Keratinocyte (primary cell): ENCODE results near the gene FGGY. TPM values are rescaled to one million over a fixed set of nuclear protein-coding genes. Genes with fewer than 3 reads are reported as not detected.

ENCODE experiments used
- DNase-seq: peaks from one replicate; pipeline ENCODE4 v3.0.0-alpha.2; 2011; ENCODE audit warnings: low read depth, missing footprints, low spot score
- FAIRE-seq: peaks from 2 replicates; lab custom pipeline; 2011; peaks lifted over from hg19 to GRCh38; lab: Jason Lieb, UNC
- H2AFZ ChIP-seq: 2 replicates; pipeline ENCODE4 v1.6.0; 2012; ENCODE audit warnings: low read length, control low read depth, inconsistent platforms; ENCODE audit not compliant: control insufficient read depth
- H3K27ac ChIP-seq: 2 replicates; pipeline ENCODE4 v1.5.1; 2011; ENCODE audit warnings: low read length; ENCODE audit not compliant: control insufficient read depth, insufficient read depth
- H3K27me3 ChIP-seq: 3 replicates; pipeline ENCODE4 v1.6.0; 2011; ENCODE audit warnings: low read length; ENCODE audit not compliant: control insufficient read depth, insufficient read depth; ENCODE audit errors: extremely low read depth
- H3K36me3 ChIP-seq, 2 experiments: 2 replicates in 1 of 2; 3 replicates in 1 of 2; pipeline ENCODE4 v1.5.1; 2011; ENCODE audit warnings: low read length in 2 of 2, mild to moderate bottlenecking in 1 of 2; ENCODE audit not compliant: control insufficient read depth in 2 of 2, insufficient read depth in 2 of 2; ENCODE audit errors: extremely low read depth in 1 of 2
- H3K4me1 ChIP-seq: 3 replicates; pipeline ENCODE4 v1.5.1; 2011; ENCODE audit warnings: low read length; ENCODE audit not compliant: control insufficient read depth, insufficient read depth; ENCODE audit errors: extremely low read depth
- H3K4me2 ChIP-seq: 3 replicates; pipeline ENCODE4 v1.6.0; 2011; ENCODE audit warnings: low read depth, low read length; ENCODE audit not compliant: control insufficient read depth, insufficient read depth; ENCODE audit errors: extremely low read depth
- H3K4me3 ChIP-seq, 3 experiments: fragments of 200-600 bp in 1 of 3; sonication (generic) in 1 of 3; 2 replicates in 2 of 3; 3 replicates in 1 of 3; pipeline ENCODE4 v1.5.1; 2011 to 2016; ENCODE audit warnings: low read length in 3 of 3, mild to moderate bottlenecking in 3 of 3, control low read depth in 2 of 3, inconsistent platforms in 1 of 3, low read depth in 1 of 3, mixed read lengths in 1 of 3, mixed run types in 1 of 3, moderate library complexity in 1 of 3; ENCODE audit not compliant: control insufficient read depth in 2 of 3, insufficient read depth in 2 of 3; ENCODE audit errors: extremely low read depth in 1 of 3
- H3K79me2 ChIP-seq: 2 replicates; pipeline ENCODE4 v1.6.0; 2012; ENCODE audit warnings: low read length; ENCODE audit not compliant: control insufficient read depth, insufficient read depth
- H3K9ac ChIP-seq: 3 replicates; pipeline ENCODE4 v1.6.0; 2011; ENCODE audit warnings: low read length; ENCODE audit not compliant: control insufficient read depth, insufficient read depth; ENCODE audit errors: extremely low read depth
- H3K9me1 ChIP-seq: 3 replicates; pipeline ENCODE4 v1.6.0; 2011; ENCODE audit warnings: low read length; ENCODE audit not compliant: control insufficient read depth, insufficient read depth; ENCODE audit errors: extremely low read depth
- H3K9me3 ChIP-seq: 2 replicates; pipeline ENCODE4 v1.5.1; 2012; ENCODE audit warnings: low read depth, low read length; ENCODE audit not compliant: control insufficient read depth
- H4K20me1 ChIP-seq: 3 replicates; pipeline ENCODE4 v1.6.0; 2011; ENCODE audit warnings: low read length; ENCODE audit not compliant: control insufficient read depth, insufficient read depth; ENCODE audit errors: extremely low read depth
- EZH2 ChIP-seq: IDR thresholded peaks from one replicate; pipeline ENCODE4 v1.6.1; 2012; ENCODE audit warnings: inconsistent platforms, mild to moderate bottlenecking, low read length, moderate library complexity
- dilution Hi-C: fragments of 300-500 bp; cut with MboI; formaldehyde crosslinking; loops from one replicate; pipeline ENCODE4 v1.7.0; 2020; ENCODE audit warnings: low sequenced_read_pairs; ENCODE audit not compliant: extremely low pct_ligation_motif_present
- polyA plus RNA-seq, 5 experiments: library from polyadenylated mRNA; depleted of rRNA in 3 of 5; stranded (reverse) in 3 of 5; stranded (forward) in 1 of 5; unstranded in 1 of 5; fragments of >200 nt; gene quantifications; 1 replicate in 1 of 5; 2 replicates in 3 of 5; 3 replicates in 1 of 5; pipeline versions ENCODE4 v1.2.1 to v1.2.3, GENCODE V29; 2011 to 2012; ENCODE audit warnings: missing spikeins in 2 of 5, low read depth in 1 of 5, low replicate concordance in 1 of 5
- TF ChIP-seq, protein P1 (sequence below), 3 experiments: IDR thresholded peaks in 1 of 3; conservative IDR thresholded peaks in 1 of 3; optimal IDR thresholded peaks in 1 of 3; 2 replicates in 2 of 3; 3 replicates in 1 of 3; pipeline versions ENCODE3 to v1.5.1; 2011; ENCODE audit warnings: low read length in 3 of 3, mild to moderate bottlenecking in 3 of 3, moderate library complexity in 2 of 3, control low read depth in 1 of 3, inconsistent platforms in 1 of 3; ENCODE audit not compliant: insufficient read depth in 2 of 3; ENCODE audit errors: extremely low read depth in 1 of 3

The FGGY gene
- polyA plus RNA-seq, 1 donor (not counting 4 experiments of a cell fraction or from before 2014, with no cell fraction given) = 16.6 TPM

DNA sequence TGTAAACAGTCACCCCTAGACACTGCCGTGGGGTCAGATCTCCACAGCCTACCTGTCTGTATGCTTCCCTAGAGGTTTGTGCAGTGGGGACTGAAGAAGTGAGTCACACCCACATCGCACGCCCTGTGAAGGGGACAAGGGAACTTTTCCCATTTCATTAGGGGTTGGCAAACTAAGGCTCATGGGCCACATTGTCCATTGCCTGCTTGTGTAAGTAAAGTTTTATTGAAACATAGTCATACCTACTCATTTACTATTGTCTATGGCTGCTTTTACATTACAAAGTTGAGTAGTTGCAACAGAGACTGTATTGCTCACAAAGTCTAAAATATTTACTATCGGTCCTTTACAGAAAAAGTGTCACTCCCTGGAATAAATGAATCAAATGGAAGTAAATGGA is 2.5 kb upstream of the FGGY start:
- H3K4me1 ChIP-seq = peaks cover 14% of the 10 kb centered on the region
- no peak overlapping the region for H3K9ac ChIP-seq
- dilution Hi-C loops = no loop called here
- FAIRE-seq (no peak), DNase-seq (no peak)
- H3K9me3 ChIP-seq = no peaks in the 10 kb centered on the region
- H3K4me3 ChIP-seq = no peak overlapping the region
- no peaks in the 10 kb centered on the region for H3K9me1 ChIP-seq
- no peaks in the 10 kb centered on the region for H3K79me2 ChIP-seq
- H3K27ac ChIP-seq = no peak overlapping the region
- H3K4me2 ChIP-seq = no peak overlapping the region
- H3K27me3 ChIP-seq = no peaks in the 10 kb centered on the region
- H4K20me1 ChIP-seq = no peaks in the 10 kb centered on the region
- no peak overlapping the region for H2AFZ ChIP-seq
- TF ChIP-seq EZH2 = no peak
- TF ChIP-seq, protein P1, sequence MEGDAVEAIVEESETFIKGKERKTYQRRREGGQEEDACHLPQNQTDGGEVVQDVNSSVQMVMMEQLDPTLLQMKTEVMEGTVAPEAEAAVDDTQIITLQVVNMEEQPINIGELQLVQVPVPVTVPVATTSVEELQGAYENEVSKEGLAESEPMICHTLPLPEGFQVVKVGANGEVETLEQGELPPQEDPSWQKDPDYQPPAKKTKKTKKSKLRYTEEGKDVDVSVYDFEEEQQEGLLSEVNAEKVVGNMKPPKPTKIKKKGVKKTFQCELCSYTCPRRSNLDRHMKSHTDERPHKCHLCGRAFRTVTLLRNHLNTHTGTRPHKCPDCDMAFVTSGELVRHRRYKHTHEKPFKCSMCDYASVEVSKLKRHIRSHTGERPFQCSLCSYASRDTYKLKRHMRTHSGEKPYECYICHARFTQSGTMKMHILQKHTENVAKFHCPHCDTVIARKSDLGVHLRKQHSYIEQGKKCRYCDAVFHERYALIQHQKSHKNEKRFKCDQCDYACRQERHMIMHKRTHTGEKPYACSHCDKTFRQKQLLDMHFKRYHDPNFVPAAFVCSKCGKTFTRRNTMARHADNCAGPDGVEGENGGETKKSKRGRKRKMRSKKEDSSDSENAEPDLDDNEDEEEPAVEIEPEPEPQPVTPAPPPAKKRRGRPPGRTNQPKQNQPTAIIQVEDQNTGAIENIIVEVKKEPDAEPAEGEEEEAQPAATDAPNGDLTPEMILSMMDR (optimal IDR thresholded peaks at IDR 0.05 in 1 of 3, IDR thresholded peaks at IDR 0.05 in 1 of 3, conservative IDR thresholded peaks at IDR 0.05 in 1 of 3; ENCODE audit: extremely low read depth in 1 of 3, insufficient read depth in 2 of 3, low read length in 3 of 3) = no peak
- H3K36me3 ChIP-seq = peaks cover 0 to 1% of the 10 kb centered on the region in 2 experiments

DNA sequence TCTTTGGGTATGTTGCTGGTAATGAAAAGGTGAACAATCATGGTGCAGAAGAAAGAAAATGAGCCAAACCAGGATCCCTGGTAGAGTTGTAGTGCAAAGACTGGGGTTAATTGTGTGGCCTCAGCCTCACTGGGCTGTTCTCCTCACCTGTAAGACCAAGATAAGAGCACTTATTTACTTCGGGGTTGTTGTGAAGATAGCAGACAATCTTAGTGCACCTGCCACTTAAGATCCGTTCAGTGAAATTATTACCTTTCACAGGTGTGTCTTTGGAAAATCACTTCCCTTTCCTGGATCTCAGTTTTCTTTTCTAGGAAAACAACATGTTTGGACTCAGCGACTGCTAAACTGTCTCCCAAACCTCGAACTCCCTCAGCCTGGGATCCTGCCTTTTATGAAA is 1.3 kb upstream of the FGGY start:
- Histone ChIP-seq H3K79me2 (no peaks in the 10 kb centered on the region), H3K27me3 (no peaks in the 10 kb centered on the region), H3K9me3 (no peaks in the 10 kb centered on the region), H3K4me3 (peak overlapping the region in 2 of 3 experiments; percentile 77), H3K36me3 (peaks cover 0 to 1% of the 10 kb centered on the region in 2 experiments), H4K20me1 (no peaks in the 10 kb centered on the region), H3K4me2 (peak overlapping the region; percentile 72), H2AFZ (peak overlapping the region; percentile 86), H3K9ac (peak overlapping the region; percentile 76), H3K27ac (peak overlapping the region; percentile 90), H3K4me1 (peaks cover 14% of the 10 kb centered on the region), H3K9me1 (no peaks in the 10 kb centered on the region)
- DNase-seq = no peak
- dilution Hi-C loops = no loop called here
- TF ChIP-seq EZH2 = no peak
- TF ChIP-seq, protein P1 (optimal IDR thresholded peaks at IDR 0.05 in 1 of 3, IDR thresholded peaks at IDR 0.05 in 1 of 3, conservative IDR thresholded peaks at IDR 0.05 in 1 of 3; ENCODE audit: extremely low read depth in 1 of 3, insufficient read depth in 2 of 3, low read length in 3 of 3) = no peak
- FAIRE-seq = no peak
